Progenitor cell of endocrine pancreas (in vitro differentiated cells): Measurements from ENCODE around the gene CPNE4. TPM values are rescaled to one million over a fixed set of nuclear protein-coding genes. Genes with fewer than 3 reads are reported as not detected.

Source experiments
- DNase-seq: peaks from one replicate; pipeline ENCODE4 v3.0.0; 2021; ENCODE audit warnings: low spot score; ENCODE audit not compliant: unreplicated experiment
- H3K27ac Mint-ChIP-seq: 2 replicates; pipeline ENCODE4 v1.8.0; 2021; ENCODE audit warnings: mild to moderate bottlenecking, moderate library complexity, mixed read lengths
- H3K27me3 Mint-ChIP-seq: 2 replicates; pipeline ENCODE4 v1.8.0; 2021; ENCODE audit warnings: mixed read lengths
- H3K36me3 Mint-ChIP-seq: 2 replicates; pipeline ENCODE4 v1.8.0; 2022; ENCODE audit warnings: mixed read lengths; ENCODE audit not compliant: insufficient read depth
- H3K4me1 Mint-ChIP-seq: 2 replicates; pipeline ENCODE4 v1.8.0; 2021; ENCODE audit warnings: low read depth, mixed read lengths
- H3K4me3 Mint-ChIP-seq: 2 replicates; pipeline ENCODE4 v1.8.0; 2021; ENCODE audit warnings: low read depth, mild to moderate bottlenecking, moderate library complexity, mixed read lengths
- H3K9me3 Mint-ChIP-seq: 2 replicates; pipeline ENCODE4 v1.8.0; 2021; ENCODE audit warnings: low read depth, mixed read lengths
- total RNA-seq: library from RNA; stranded (reverse); gene quantifications from 2 replicates; pipeline ENCODE4 v1.2.1, GENCODE V29; 2021
- TF ChIP-seq, protein P1 (sequence below): fragments of 200-600 bp; sonication (generic); IDR thresholded peaks from one replicate; pipeline ENCODE4 v1.5.0; 2021; ENCODE audit warnings: antibody characterized with exemption, mild to moderate bottlenecking; ENCODE audit not compliant: unreplicated experiment

The CPNE4 gene
- total RNA-seq, 1 donor from 2014 or later, result 5.5 TPM

DNA sequence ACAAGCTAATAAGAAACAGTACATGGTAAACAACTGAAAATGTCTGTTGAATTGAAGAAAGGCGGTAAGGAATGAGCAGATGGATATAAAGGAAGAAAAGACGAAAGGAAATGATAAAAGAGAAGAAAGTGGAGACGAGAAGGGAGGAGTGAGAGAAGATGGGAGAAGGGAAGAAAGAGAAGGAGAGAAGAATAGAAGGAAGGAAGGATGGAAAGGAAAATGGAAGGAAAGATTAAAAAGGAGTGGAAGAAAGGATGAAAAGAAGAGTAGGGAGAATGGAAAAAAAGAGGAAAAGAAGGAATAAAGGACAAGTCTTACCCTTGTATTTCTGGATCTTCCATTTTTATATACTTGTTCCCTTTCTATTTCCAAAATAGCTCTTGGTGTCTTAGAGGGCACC lies 17.7 kb downstream of the CPNE4 start:
- Mint-ChIP-seq H3K36me3 (no peaks in the 10 kb centered on the region), H3K27me3 (no peaks in the 10 kb centered on the region), H3K4me1 (no peaks in the 10 kb centered on the region), H3K27ac (no peak overlapping the region), H3K9me3 (no peaks in the 10 kb centered on the region), H3K4me3 (no peak overlapping the region)
- DNase-seq, result no peak
- TF ChIP-seq, protein P1, sequence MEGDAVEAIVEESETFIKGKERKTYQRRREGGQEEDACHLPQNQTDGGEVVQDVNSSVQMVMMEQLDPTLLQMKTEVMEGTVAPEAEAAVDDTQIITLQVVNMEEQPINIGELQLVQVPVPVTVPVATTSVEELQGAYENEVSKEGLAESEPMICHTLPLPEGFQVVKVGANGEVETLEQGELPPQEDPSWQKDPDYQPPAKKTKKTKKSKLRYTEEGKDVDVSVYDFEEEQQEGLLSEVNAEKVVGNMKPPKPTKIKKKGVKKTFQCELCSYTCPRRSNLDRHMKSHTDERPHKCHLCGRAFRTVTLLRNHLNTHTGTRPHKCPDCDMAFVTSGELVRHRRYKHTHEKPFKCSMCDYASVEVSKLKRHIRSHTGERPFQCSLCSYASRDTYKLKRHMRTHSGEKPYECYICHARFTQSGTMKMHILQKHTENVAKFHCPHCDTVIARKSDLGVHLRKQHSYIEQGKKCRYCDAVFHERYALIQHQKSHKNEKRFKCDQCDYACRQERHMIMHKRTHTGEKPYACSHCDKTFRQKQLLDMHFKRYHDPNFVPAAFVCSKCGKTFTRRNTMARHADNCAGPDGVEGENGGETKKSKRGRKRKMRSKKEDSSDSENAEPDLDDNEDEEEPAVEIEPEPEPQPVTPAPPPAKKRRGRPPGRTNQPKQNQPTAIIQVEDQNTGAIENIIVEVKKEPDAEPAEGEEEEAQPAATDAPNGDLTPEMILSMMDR, result no peak

DNA sequence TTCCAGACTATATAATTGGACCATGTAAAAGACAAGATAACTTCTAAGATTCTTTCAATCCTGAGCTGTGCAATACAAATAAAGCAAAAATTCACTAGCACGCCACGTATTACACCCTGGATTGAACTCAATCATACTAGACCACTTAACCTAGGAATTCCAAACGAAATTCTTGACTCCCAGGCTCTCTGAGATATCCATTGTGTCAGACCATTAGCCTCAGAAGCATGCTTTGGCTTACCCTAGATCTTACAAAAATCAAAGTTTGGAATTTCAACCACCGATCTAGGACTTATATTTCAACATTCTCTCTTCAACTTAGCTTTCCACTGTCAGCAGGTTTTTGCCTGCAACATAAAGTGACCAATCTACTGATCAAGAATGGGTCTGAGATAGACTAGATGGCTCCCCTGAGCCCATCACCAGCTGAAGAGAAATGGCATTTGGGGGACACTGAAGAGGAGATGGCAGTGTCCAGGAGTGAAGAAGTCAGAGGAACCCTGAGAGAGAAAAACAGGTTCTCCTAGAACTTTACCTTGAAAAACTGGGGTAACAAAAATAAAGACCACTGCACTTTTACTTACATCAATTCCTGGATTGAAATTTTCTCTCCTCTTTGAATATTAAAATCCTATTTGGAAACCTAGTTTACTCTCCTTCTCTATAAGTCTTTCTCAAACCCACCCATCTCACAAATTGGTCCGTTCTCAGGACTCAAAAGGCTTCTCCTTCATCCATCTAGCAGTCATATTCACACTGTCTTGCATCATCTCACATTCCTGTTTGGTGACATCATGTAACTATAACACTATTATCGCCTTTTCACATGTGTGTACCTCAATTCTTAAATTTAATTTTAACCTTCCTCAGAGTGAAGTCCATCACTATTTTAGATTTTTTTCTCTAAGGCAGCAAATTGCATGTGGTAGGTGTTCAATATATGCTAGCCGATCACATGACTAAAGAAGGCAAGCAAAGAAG lies 18.5 kb downstream of the CPNE4 start:
- H3K36me3 Mint-ChIP-seq, result no peaks in the 10 kb centered on the region
- no peak overlapping the region for H3K27ac Mint-ChIP-seq
- no peaks in the 10 kb centered on the region for H3K27me3 Mint-ChIP-seq
- no peak for DNase-seq
- H3K4me3 Mint-ChIP-seq, result no peak overlapping the region
- H3K4me1 Mint-ChIP-seq, result no peaks in the 10 kb centered on the region
- no peaks in the 10 kb centered on the region for H3K9me3 Mint-ChIP-seq
- TF ChIP-seq, protein P1, result no peak

DNA sequence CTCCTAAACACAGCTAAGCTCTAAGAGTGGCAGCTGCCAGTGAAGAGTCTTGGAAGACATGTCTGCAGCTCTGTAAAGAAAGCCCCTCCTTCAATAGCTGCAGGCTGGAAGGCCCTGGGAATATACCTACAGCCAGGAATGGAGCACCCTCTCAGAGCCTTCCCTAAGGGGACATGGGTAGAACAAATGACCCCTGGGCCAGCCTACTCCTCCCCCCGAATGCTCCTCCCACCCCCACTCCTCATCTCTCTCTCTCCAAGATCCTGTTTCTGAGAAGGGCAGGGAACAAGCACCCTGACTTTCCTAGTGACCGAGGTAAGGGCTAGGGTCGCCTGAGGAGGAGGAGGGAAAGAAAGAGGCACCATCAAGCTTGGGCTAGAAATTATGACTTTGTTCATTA lies 20.7 kb downstream of the CPNE4 start:
- Mint-ChIP-seq H3K36me3 (no peaks in the 10 kb centered on the region), H3K4me1 (no peaks in the 10 kb centered on the region), H3K4me3 (no peak overlapping the region), H3K27ac (no peak overlapping the region), H3K9me3 (no peaks in the 10 kb centered on the region), H3K27me3 (no peaks in the 10 kb centered on the region)
- no peak for DNase-seq
- TF ChIP-seq, protein P1, result no peak

DNA sequence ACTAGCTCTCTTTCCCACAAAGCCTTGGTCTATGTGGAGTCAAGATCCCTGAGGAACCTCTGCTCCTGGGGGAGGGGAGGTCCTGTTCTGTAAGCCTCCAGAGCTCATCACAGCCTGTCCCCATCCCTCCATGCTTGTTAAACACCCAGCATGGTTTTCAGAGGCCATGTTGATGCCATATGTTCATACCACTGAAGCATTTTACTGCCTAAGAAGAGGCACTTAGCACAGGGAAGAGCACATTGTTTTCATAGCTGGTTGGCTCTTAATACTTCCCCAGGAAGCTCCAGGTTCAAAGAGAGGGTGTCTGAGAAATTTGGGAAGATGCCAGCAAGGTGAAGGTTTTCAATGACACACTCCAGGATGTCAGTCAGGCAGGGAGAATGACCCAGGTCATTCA lies 25.6 kb downstream of the CPNE4 start:
- no peaks in the 10 kb centered on the region for H3K36me3 Mint-ChIP-seq
- no peak for DNase-seq

DNA sequence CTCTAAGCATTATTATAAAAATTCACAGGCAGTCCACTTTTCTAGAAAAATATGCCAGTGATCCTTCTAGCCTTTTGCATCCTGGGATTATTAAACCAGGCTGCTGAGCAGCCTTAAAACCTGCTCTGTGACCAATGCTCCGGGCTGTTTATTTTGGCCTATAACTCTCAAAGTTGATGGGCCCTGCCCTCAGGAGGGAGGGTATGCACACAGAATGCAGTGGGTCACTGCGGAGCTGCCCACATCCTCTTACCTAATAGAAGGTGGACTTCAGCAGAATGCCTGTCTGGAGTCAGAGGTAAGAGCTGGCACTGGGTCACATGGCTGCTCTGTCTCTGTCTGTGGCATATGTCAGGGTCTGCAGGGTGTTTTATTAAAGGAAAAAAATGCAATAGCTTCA lies 26.0 kb downstream of the CPNE4 start:
- Mint-ChIP-seq H3K36me3 (no peaks in the 10 kb centered on the region), H3K27ac (no peak overlapping the region), H3K27me3 (no peaks in the 10 kb centered on the region), H3K4me3 (no peak overlapping the region), H3K9me3 (no peaks in the 10 kb centered on the region), H3K4me1 (no peaks in the 10 kb centered on the region)
- TF ChIP-seq, protein P1, result no peak
- DNase-seq, result no peak

More for the DNA sequence above, 25.6 kb downstream of the CPNE4 start:
- H3K27me3 Mint-ChIP-seq, result no peaks in the 10 kb centered on the region
- H3K27ac Mint-ChIP-seq, result no peak overlapping the region
- no peaks in the 10 kb centered on the region for H3K9me3 Mint-ChIP-seq
- TF ChIP-seq, protein P1, result no peak
- H3K4me3 Mint-ChIP-seq, result no peak overlapping the region
- H3K4me1 Mint-ChIP-seq, result no peaks in the 10 kb centered on the region
